Effector memory CD4-positive, alpha-beta T cell (primary cell): ENCODE measurements around the gene AREL1.

Experiments used
- DNase-seq, 3 donors: peaks; one replicate each; pipeline ENCODE4 v3.0.0-alpha.2; 2020
- H3K27ac ChIP-seq: 2 replicates; pipeline ENCODE4 v1.7.0; 2013; ENCODE audit warnings: mild to moderate bottlenecking, low read length, moderate library complexity; ENCODE audit not compliant: insufficient read depth, poor library complexity, severe bottlenecking
- H3K27me3 ChIP-seq: replicated peaks from 2 replicates; pipeline ENCODE4 v1.7.0; 2013; ENCODE audit warnings: mild to moderate bottlenecking, low read length; ENCODE audit not compliant: insufficient read depth, control insufficient read depth, poor library complexity, severe bottlenecking
- H3K36me3 ChIP-seq: 2 replicates; pipeline ENCODE4 v1.7.0; 2013; ENCODE audit warnings: mild to moderate bottlenecking, low read length, moderate library complexity; ENCODE audit not compliant: control insufficient read depth, insufficient read depth
- H3K4me1 ChIP-seq: 2 replicates; pipeline ENCODE4 v1.7.0; 2013; ENCODE audit warnings: low read length, mild to moderate bottlenecking; ENCODE audit not compliant: control insufficient read depth, insufficient read depth, poor library complexity, severe bottlenecking
- H3K4me3 ChIP-seq: 2 replicates; pipeline ENCODE4 v1.7.0; 2013; ENCODE audit warnings: low read length, low read depth, mild to moderate bottlenecking; ENCODE audit not compliant: insufficient read depth, poor library complexity, severe bottlenecking
- H3K9me3 ChIP-seq: 2 replicates; pipeline ENCODE4 v1.7.0; 2013; ENCODE audit warnings: mild to moderate bottlenecking, low read length, moderate library complexity; ENCODE audit not compliant: control insufficient read depth

AREL1 gene

DNA sequence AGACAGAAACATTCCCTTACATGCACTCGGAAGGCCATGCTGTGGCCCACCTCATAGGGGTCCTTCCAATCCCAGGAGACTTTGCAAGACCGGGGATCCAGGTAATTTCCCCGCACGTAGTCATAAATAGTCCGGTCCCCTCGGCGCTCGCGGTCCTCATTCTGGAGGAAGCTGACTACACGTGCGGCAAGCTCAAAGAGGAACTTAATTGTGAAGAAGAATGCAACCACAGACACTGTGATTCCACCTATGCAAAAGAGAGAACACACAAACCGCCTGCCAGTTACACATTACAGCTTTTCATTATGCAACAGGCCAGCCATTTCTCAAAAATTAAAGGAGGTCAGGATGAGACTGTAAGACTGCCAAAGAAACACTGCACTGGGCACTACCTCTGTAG, 28.4 kb downstream of the AREL1 start:
- Histone ChIP-seq H3K4me1 (no peaks in the 10 kb centered on the region), H3K27me3 (no peaks in the 10 kb centered on the region), H3K9me3 (no peaks in the 10 kb centered on the region), H3K4me3 (no peak overlapping the region), H3K36me3 (peaks cover 42% of the 10 kb centered on the region), H3K27ac (no peak overlapping the region)
- DNase-seq, result no peak

DNA sequence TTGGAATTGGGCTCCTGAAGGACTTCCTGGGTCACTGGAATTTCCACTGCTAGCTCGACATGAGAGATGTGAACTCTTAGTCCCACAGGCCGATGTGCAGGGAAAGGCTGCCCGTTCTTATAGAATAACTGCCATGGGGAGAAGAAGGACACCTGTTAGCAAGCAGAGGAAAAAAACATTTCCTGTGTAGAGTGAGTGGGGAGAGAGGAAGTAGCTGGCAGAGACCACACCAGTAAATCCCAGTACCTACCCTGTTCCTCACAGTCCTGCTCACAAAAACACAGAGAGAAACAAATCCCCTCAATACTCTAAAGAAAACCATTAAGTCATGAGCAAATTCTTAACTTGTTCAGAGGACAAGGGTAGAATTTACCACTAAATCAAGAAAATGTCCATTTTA, 29.5 kb downstream of the AREL1 start:
- H3K4me3 ChIP-seq, result no peak overlapping the region

DNA sequence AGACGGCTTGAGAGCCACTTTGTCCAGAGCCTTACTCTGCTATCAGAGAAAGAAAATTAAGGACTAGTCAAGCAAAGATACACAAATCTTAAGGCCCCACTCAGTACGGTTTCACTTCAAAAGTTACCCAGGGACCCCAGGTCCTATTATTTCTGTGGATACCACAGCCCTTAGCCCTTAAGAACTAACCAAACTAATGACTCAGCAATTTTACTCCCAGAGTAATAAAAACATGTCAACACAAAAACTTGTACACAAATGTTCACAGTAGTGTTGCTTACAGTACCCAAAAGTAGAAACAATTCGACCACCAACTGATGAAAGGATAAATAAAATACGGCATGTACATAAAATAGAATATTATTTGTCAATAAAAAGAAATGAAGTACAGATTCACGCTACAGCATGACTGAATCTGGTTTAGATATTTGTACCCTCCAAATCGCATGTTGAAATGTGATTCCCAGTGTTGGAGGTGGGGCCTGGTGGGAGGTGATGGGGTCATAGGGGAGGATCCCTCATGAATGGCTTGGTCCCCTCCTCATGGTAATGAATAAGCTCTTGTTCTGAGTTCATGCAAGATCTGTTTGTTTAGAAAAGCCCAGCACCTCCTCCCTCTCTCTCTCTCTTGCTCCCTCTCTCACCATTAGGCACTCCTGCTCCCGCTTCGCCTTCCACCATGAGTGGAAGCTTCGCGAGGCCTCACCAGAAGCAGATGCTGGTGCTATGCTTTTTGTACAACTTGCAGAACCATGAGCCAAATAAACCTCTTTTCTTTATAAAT, 30.5 kb downstream of the AREL1 start:
- Histone ChIP-seq H3K4me1 (no peaks in the 10 kb centered on the region), H3K36me3 (peaks cover 40% of the 10 kb centered on the region), H3K4me3 (no peak overlapping the region), H3K27me3 (no peaks in the 10 kb centered on the region), H3K27ac (no peak overlapping the region), H3K9me3 (no peaks in the 10 kb centered on the region)
- no peak for DNase-seq

More for the DNA sequence above, 29.5 kb downstream of the AREL1 start:
- peaks cover 42% of the 10 kb centered on the region for H3K36me3 ChIP-seq
- no peak overlapping the region for H3K27ac ChIP-seq
- no peaks in the 10 kb centered on the region for H3K27me3 ChIP-seq
- DNase-seq, result no peak
- H3K9me3 ChIP-seq, result no peaks in the 10 kb centered on the region
- H3K4me1 ChIP-seq, result no peaks in the 10 kb centered on the region

DNA sequence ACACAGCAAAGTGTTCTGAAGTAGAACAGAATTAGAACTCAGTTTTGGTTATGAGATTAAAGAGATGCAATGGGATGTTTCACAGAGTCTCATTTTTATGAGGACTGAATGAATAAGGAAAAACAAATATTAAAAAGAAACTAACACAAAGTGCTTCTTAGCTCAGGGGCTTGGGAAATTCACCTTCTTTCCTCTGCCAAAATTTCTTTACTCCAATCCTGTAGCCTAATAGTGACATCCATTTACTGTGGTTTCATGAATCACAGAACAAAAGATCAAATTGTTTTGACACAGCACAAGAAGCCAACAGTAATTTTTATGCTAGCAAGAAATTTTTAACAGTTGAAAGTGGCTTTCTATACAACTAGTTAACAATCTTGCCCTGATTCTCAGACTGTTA, 37.7 kb downstream of the AREL1 start:
- H3K9me3 ChIP-seq, result no peaks in the 10 kb centered on the region
- H3K27ac ChIP-seq, result no peak overlapping the region
- H3K4me3 ChIP-seq, result no peak overlapping the region
- H3K27me3 ChIP-seq, result no peaks in the 10 kb centered on the region
- no peaks in the 10 kb centered on the region for H3K4me1 ChIP-seq
- H3K36me3 ChIP-seq, result peaks cover 51% of the 10 kb centered on the region
- DNase-seq, result no peak

DNA sequence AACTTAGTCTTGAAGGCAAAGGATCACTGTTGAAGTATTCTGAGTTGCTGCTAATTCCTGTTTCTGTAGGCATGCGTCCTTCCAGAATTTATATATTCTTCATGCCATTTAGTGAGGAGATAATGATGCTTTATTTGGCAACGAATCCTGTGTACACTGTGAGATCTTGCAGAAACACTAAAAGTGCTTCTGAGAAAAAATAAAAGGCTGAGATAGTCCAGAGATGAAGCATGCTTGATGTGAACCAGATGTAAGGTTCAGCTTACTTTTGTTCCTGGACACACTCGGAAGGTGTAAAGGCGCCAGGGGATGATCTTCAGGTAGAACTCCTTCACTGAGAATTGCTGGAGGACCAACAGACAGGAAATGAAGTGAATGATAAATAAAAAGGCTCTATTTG, 39.1 kb downstream of the AREL1 start:
- H3K27ac ChIP-seq, result no peak overlapping the region
- H3K27me3 ChIP-seq, result no peaks in the 10 kb centered on the region
- no peaks in the 10 kb centered on the region for H3K4me1 ChIP-seq
- no peak for DNase-seq
- H3K9me3 ChIP-seq, result no peaks in the 10 kb centered on the region
- peaks cover 66% of the 10 kb centered on the region for H3K36me3 ChIP-seq
- no peak overlapping the region for H3K4me3 ChIP-seq

DNA sequence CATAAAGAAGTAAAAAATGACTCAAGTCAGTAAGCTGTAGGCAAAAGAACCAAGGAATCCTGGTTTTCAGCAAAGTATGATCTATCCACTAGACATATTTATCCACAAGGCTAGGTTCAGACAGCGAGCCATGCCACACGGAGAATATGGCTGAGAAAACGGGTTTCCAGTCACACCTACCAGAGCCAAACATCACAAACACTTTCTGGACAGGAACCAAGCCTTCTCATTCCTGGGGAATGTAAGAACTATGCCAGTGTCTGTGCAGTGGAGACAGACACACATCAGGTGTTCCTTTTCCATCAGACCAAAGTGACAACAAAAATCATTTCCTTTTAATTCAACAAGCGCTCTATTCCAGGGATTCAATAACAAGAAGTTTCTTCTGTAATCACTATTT, 41.1 kb downstream of the AREL1 start:
- Histone ChIP-seq H3K4me3 (no peak overlapping the region), H3K27ac (no peak overlapping the region), H3K4me1 (no peaks in the 10 kb centered on the region), H3K9me3 (no peaks in the 10 kb centered on the region), H3K27me3 (no peaks in the 10 kb centered on the region), H3K36me3 (peaks cover 78% of the 10 kb centered on the region)
- no peak for DNase-seq

DNA sequence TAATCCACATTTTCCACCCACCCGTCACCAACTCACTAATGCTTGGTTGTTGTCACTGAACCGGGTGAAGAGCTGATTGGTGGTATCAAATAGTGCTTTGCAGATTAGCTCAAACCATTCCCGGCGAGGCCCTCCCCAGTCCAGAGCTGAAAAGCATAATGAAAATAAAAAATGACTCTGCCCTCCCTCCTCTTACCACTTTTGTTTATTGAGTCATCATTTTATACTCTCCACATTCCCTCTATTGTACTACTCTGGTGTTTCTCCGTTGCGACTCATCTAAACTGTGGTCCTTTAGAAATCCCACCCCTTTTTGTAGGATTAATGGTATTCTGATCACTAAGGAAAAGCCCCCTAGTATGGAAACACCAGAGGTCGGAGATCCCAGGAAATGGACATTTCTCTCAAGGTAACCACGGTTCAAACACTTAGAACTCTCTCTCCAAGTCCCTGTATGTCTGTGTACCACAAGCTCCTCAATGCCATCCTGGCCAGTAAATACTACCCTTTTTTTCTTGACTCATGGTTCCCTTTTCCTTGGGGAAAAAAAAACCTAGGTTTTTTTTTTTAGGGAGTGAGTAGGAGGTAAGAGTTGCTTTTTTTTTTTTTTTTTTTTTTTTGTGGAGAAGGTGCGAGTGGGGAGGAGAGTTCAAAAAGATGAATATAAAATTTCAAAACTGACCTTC, 42.0 kb downstream of the AREL1 start:
- Histone ChIP-seq H3K27me3 (no peaks in the 10 kb centered on the region), H3K4me1 (no peaks in the 10 kb centered on the region), H3K27ac (no peak overlapping the region), H3K36me3 (peaks cover 77% of the 10 kb centered on the region), H3K4me3 (no peak overlapping the region), H3K9me3 (no peaks in the 10 kb centered on the region)
- no peak for DNase-seq

DNA sequence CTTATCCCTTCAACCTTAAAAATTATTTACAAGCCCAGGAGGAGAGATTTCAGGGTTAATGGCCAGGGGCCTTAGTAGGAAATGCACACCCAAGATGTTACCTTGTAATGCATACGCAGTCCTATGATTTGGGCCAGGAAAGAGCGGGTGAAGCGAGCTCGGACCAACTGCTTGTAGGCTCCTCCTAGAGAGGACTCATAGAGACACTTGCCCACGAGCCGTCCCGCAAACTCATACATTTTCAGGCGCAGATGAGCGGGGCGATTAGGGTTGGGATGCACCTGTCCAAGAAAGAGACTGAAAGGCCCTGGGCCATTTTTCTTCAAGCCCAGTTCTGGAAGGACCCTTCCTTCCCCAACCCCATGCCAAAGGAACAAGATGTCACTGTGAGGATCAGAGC, 43.0 kb downstream of the AREL1 start:
- no peak for DNase-seq
- no peaks in the 10 kb centered on the region for H3K27me3 ChIP-seq
- peaks cover 70% of the 10 kb centered on the region for H3K36me3 ChIP-seq
- no peaks in the 10 kb centered on the region for H3K9me3 ChIP-seq
- no peak overlapping the region for H3K4me3 ChIP-seq
- no peaks in the 10 kb centered on the region for H3K4me1 ChIP-seq
- no peak overlapping the region for H3K27ac ChIP-seq

DNA sequence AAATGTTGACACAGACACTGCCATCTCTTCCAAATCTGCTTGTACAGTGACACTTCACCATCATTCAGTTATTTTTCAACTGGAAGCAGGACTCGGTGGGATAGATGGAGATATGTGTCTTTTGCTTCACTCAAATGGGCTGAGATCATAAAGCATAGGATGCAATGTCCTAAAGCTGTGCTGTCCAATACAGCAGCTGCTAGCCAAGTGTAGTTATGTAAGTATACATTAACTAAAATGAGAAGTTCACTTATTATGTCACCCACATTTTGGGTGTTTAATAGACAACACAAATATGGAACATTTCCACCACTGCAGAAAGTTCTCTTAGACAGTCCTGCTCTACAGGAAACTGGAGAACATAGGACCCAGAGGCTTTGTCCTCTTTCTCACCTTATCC, 43.6 kb downstream of the AREL1 start:
- Histone ChIP-seq H3K4me3 (no peak overlapping the region), H3K27ac (no peak overlapping the region), H3K4me1 (no peaks in the 10 kb centered on the region), H3K36me3 (peaks cover 73% of the 10 kb centered on the region), H3K27me3 (no peaks in the 10 kb centered on the region), H3K9me3 (no peaks in the 10 kb centered on the region)
- no peak for DNase-seq

DNA sequence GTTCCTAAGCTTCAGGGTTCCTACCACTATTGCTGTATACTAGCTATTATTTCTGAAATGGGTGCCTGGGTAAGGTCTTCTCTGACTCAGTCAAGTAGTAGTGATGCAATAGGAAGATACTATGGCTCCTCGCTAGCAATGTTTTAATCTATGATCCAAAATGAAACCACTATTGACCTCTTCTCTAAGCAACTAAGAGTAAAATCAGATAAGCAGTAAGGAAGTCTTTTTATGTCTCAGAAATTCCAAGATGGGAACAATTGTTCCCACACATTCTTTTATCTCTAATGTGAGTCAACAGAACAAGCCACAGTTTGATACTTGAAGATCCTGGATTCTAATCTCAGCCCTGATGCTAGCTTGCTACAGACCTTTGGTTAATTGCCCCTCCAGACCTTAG, 45.1 kb downstream of the AREL1 start:
- H3K27me3 ChIP-seq, result no peaks in the 10 kb centered on the region
- no peak overlapping the region for H3K27ac ChIP-seq
- H3K36me3 ChIP-seq, result peaks cover 73% of the 10 kb centered on the region
- DNase-seq, result no peak
- no peak overlapping the region for H3K4me3 ChIP-seq
- H3K4me1 ChIP-seq, result no peaks in the 10 kb centered on the region
- H3K9me3 ChIP-seq, result no peaks in the 10 kb centered on the region
